Activated T-helper 1 cell treated with Interleukin-2 at 50 U/mL for 16 hours (primary cell): Measurements from ENCODE around the gene CLMN.

Experiments used
- DNase-seq: peaks from one replicate; pipeline ENCODE4 v3.0.0-alpha.2; 2020; ENCODE audit warnings: low read depth

CLMN gene

GRCh38 chr14:95301527-95302187 lies 18.1 kb downstream of the CLMN start:
- no peak for DNase-seq

DNA sequence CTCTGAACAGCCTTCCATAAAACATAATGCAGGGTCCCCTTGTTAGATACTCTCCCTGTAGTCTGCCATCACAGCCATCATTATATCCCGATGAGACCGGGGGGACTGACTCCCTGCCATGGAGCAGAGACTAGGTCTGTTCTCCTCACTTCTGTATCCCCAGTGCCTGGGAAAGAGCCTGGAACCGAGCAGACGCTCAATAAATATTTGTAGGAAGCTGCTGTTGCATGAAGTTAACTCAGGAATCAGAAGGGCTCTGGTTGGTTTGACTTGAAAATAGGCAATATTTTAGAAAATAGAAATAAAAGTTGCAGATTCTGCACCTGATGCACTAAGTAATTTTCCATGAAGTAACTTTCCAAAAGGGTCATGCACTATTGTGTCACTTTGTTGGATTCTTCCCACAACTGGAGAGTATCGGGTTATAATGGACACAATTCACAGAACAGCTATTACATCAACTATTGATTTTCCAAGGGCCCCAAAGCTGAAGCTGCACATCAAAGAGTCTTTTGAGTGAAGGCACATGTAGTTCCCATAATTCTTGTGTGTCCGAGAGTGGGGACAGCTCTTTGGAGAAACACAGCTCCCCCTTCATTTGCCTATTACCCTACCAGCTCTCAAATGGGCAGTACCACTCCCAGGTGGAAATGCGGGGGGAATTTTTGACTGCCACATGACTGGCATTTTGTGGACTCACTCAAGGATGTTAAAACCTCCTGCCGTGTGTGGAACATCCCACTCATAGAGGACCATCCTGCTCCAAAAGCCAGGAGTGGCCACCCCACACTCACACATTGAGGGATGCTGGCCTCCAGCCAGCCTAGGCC lies 18.8 kb downstream of the CLMN start:
- no peak for DNase-seq

DNA sequence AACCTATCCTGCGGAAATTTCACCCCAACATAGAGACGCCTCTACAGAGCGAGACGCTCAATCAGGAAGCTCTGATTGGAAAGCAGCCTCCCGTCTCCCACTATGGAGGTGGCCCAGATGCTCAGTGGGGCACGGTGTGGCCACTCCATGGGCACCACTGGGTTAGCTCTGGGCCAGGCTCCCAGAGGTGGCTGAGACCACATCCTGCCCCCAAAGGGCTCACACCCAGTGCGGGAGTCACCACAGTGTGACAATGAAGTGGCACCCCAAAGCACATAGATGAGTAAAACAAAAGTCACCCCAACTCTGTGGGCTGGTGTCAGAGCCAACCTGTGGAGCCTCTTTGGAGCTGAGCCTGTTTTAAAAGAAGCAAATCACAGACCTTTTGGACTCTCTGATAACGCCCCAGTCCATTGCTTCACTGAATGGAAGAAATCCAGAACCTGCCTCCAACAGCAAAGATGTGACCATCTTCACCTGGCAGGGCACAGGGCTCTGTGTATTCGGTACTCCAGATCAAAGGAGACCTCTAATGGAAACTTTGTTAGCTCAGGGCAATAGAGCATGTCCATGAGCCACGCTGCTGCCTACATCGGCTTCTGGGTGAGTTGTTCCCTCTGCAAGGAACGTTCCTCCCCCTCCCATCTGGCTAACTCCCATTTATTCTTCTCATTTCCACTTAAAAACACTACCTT lies 19.6 kb downstream of the CLMN start:
- DNase-seq = no peak

GRCh38 chr14:95299271-95299670 lies 20.4 kb downstream of the CLMN start:
- DNase-seq = no peak

- no peak for DNase-seq
Measured at GRCh38 chr14:95297832-95298231, 21.9 kb downstream of the CLMN start.

DNA sequence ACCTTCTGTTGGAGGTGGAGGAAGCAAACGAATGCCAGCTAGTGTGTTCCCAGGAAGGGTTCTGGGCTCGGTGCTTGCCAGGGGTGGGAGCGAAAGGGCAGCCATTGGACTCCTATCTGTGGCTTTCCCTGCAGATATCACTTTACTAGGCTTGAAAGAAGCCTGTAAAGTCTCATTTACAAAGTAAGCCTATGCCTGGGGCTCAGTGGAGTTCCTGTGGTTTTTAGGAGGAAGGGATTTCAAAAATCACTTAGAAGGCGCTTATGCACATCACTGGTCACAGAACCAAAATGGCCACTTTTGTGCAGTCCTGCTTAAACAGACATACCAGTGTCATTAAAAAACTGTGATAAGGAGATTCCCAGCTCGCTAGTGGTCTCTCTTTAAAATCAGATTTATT lies 22.7 kb downstream of the CLMN start:
- no peak for DNase-seq

GRCh38 chr14:95295600-95296376 lies 23.9 kb downstream of the CLMN start:
- DNase-seq = no peak

DNA sequence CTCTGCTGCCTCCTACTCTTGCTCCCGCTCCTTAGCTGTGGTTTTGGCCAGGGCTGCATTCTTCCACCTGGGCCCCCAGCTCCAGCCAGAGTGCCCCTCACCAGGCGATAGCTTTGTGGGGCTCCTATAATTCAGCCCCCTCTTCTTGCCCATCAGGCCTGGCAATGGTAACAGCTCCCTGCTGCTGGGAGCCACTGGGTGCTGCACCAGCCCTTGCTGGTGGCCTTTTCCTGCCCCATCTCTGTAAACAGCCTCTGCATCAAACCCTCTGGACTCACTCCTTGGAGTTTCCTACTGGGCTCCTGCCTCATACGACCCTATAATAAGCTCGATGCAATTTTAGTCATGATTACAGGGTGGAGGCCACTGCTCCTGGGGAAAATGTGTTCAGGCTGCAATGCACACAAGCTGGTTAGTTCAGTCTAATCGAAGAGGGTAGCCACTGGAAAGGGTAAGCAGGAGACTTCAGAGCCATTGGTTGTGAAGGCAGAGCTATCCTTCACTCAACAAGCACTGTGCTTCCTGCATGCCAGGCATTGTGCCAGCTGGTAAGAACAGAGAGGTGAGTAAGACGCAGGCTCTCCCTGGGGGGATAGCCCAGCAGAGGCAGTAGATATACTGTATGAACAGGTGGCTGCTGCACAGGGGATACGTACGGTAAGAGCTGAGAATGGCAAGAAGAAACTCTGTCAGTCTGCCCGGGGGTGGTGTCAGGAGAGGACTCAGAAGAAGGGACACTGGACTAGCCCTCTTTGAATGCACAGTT lies 24.7 kb downstream of the CLMN start:
- no peak for DNase-seq

DNA sequence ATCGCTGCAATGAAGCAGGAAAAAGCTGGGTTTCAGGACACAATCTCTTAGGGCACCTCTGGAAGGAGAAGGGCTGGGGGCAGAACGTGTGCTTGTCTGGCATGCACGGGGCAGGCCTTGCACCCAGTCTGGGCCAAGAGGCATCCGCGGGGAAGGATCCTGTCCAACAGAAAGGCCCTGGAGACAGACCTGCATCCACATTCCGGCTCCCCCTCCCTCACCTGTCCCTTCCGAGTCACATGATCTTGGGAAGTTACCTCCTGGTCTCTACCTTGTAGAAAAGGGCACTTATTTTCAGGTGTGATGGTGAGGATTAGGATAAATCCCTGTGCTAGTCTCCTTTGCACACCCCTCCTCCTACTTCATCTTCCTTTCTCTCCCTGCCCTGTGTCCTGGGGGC lies 25.4 kb downstream of the CLMN start:
- DNase-seq = no peak

GRCh38 chr14:95293449-95293848 lies 26.3 kb downstream of the CLMN start:
- DNase-seq = no peak

- DNase-seq = no peak
Measured at GRCh38 chr14:95292660-95293425, 26.9 kb downstream of the CLMN start.

- DNase-seq = no peak
Measured at GRCh38 chr14:95291859-95292542, 27.7 kb downstream of the CLMN start.

DNA sequence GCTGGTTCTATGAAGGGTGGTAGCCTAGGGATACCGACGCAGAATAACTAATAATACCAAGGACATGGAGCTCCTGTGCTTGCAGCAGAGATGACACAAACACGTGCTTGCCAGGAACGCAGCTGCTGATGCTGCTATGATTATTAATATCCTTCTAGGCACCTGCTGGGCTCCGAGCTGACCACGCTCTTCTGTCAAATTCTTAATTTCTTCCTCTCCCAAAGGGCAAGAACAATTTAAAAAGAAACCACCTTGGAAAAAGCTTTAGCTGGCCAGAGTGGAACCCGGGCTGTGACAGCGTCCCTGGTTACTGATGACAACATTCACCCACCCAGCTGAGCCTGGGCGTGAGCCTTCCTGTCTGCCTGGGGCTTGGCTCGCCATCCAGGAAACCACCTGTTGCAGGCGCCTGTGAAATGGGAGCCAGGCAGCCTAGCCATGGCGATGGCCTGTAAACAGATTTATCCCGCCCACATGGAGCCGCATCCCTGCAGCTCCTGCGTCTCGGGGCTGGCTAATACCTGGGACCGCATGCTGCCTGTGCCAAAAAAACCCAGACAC lies 28.8 kb downstream of the CLMN start:
- no peak for DNase-seq

DNA sequence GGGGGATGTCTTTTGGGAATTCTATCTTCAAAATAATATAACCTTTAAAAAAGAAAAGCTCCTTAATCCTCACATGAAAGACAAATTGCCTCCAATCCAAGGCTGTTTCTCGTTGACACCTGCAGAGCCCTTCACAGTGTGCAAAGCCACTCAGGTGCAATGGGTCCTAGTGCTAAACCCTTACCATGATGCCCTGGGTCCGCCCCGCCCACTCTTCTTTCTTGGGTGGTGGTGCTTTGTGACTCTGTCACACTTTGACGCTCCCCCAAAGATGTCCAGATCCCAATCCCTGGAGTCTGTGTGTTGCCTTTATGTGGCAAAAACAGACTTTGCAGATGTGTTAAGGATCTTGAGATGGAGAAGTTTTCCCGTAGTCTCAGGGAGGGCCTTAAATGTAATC lies 29.7 kb downstream of the CLMN start:
- no peak for DNase-seq

GRCh38 chr14:95289323-95290010 lies 30.2 kb downstream of the CLMN start:
- no peak for DNase-seq

GRCh38 chr14:95288672-95289322 lies 30.9 kb downstream of the CLMN start:
- DNase-seq = no peak

- no peak for DNase-seq
Measured at GRCh38 chr14:95287176-95287754, 32.4 kb downstream of the CLMN start.

GRCh38 chr14:95286645-95287044 lies 33.1 kb downstream of the CLMN start:
- no peak for DNase-seq
